OCI-LY7 (cell line): Measurements from ENCODE around the gene COL23A1. TPM values are rescaled to one million over a fixed set of nuclear protein-coding genes. Genes with fewer than 3 reads are reported as not detected.

Experiments used
- BruUV-seq: library from RNA; stranded (reverse); fragments of 400-500 nt; replicated peaks from 2 replicates; lab custom pipeline; 2021; lab: Mats Ljungman, UMichigan
- CTCF ChIA-PET: fragments of 300-600 bp; sonication (Branson Sonifier 250); formaldehyde crosslinking; loops from one replicate; lab custom pipeline; 2022; ENCODE audit warnings: antibody characterized with exemption; ENCODE audit not compliant: unreplicated experiment; lab: Charles Lee
- POLR2A ChIA-PET: fragments of 300-600 bp; sonication (Branson Sonifier 250); formaldehyde crosslinking; loops from one replicate; lab custom pipeline; 2022; ENCODE audit warnings: antibody characterized with exemption; lab: Charles Lee
- DNase-seq: peaks from one replicate; pipeline ENCODE4 v3.0.0-alpha.2; 2015; ENCODE audit warnings: low spot score
- H2AFZ ChIP-seq: fragments of 200-600 bp; sonication (generic), shearing (Covaris generic); 2 replicates; pipeline ENCODE4 v1.6.1; 2014; ENCODE audit warnings: mild to moderate bottlenecking, antibody characterized with exemption, low read length, moderate library complexity
- H3K27ac ChIP-seq: fragments of 200-600 bp; sonication (generic); 2 replicates; pipeline ENCODE4 v1.5.1; 2014; ENCODE audit warnings: mixed run types, low read depth, mild to moderate bottlenecking, moderate library complexity, low read length, inconsistent platforms; ENCODE audit not compliant: poor library complexity, severe bottlenecking
- H3K36me3 ChIP-seq: fragments of 200-600 bp; sonication (generic); 2 replicates; pipeline ENCODE4 v1.6.1; 2014; ENCODE audit warnings: mild to moderate bottlenecking, antibody characterized with exemption, low read length, moderate library complexity, mixed read lengths; ENCODE audit not compliant: insufficient read depth
- H3K4me1 ChIP-seq: fragments of 200-600 bp; sonication (generic); 2 replicates; pipeline ENCODE4 v1.5.1; 2014; ENCODE audit warnings: mild to moderate bottlenecking, low read length; ENCODE audit not compliant: insufficient read depth, poor library complexity, severe bottlenecking
- H3K4me2 ChIP-seq: fragments of 200-600 bp; sonication (generic); 2 replicates; pipeline ENCODE4 v1.6.1; 2014; ENCODE audit warnings: mild to moderate bottlenecking, low read length
- H3K4me3 ChIP-seq: fragments of 200-600 bp; sonication (generic); 2 replicates; pipeline ENCODE4 v1.5.1; 2014; ENCODE audit warnings: mild to moderate bottlenecking, low read depth, low read length; ENCODE audit not compliant: poor library complexity, severe bottlenecking
- H3K79me2 ChIP-seq: fragments of 200-600 bp; sonication (generic); 2 replicates; pipeline ENCODE4 v1.6.1; 2016; ENCODE audit warnings: low read depth, mild to moderate bottlenecking, low read length, moderate library complexity, mixed read lengths; ENCODE audit not compliant: insufficient read depth
- H3K9me2 ChIP-seq: fragments of 200-600 bp; sonication (generic); 2 replicates; pipeline ENCODE4 v1.6.1; 2016; ENCODE audit warnings: mild to moderate bottlenecking, low read length, mixed read lengths; ENCODE audit not compliant: insufficient read depth
- H3K9me3 ChIP-seq: fragments of 200-600 bp; sonication (generic); 2 replicates; pipeline ENCODE4 v1.6.1; 2014; ENCODE audit warnings: mild to moderate bottlenecking, mixed run types, low read length, mixed read lengths
- H4K20me1 ChIP-seq: fragments of 200-600 bp; sonication (generic); 2 replicates; pipeline ENCODE4 v1.6.1; 2014; ENCODE audit warnings: mild to moderate bottlenecking, antibody characterized with exemption, low read length, moderate library complexity, mixed read lengths; ENCODE audit not compliant: insufficient read depth
- EZH2phosphoT487 ChIP-seq: fragments of 200-600 bp; sonication (generic); IDR thresholded peaks from 2 replicates; pipeline ENCODE4 v1.6.1; 2018; ENCODE audit warnings: low read depth, borderline replicate concordance, mild to moderate bottlenecking, mixed run types, antibody characterized with exemption, low read length, moderate library complexity, mixed read lengths
- intact Hi-C: fragments of 100-400 bp; cut with micrococcal nuclease; formaldehyde crosslinking; loops from one replicate; pipeline ENCODE4 v1.10.0; 2022; ENCODE audit not compliant: unreplicated experiment
- total RNA-seq, 2 experiments: library from RNA; depleted of rRNA in 1 of 2; stranded (reverse); fragments of >200 nt in 1 of 2; shearing (Covaris generic) in 1 of 2; gene quantifications; 2 replicates each; pipeline ENCODE4 v1.2.3, GENCODE V29; 2014 to 2022
- TF ChIP-seq, protein P1 (sequence below): fragments of 200-600 bp; sonication (generic); conservative IDR thresholded peaks from 2 replicates; pipeline ENCODE4 v1.5.1; 2014; ENCODE audit warnings: mild to moderate bottlenecking, antibody characterized with exemption, low read length, moderate library complexity, mixed read lengths

Gene COL23A1
- total RNA-seq, 2 experiments from 2014 or later = 0.53 TPM; not detected in 1

DNA sequence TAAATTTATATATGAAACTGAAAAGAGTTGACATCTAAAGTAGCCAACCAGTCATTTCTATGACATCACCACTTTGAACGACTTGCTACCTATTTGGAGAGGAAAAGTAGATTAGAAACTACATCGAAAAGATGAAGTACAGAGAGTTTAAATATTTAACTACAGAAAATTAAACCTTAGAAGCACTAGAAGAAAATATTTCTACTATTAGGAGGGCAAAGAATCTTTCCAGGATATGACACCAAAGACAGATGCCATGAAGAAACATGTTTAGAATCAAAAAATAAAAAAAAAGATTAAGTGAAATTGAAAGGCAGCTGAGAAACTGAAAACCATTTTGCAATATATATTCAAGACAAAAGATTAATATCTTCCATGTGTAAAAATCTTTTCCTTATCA lies 144.7 kb downstream of the COL23A1 start:
- no peak overlapping the region for H3K4me3 ChIP-seq
- POLR2A ChIA-PET = no interaction called here
- no peaks in the 10 kb centered on the region for H3K4me1 ChIP-seq
- TF ChIP-seq EZH2phosphoT487 = no peak
- TF ChIP-seq, protein P1, sequence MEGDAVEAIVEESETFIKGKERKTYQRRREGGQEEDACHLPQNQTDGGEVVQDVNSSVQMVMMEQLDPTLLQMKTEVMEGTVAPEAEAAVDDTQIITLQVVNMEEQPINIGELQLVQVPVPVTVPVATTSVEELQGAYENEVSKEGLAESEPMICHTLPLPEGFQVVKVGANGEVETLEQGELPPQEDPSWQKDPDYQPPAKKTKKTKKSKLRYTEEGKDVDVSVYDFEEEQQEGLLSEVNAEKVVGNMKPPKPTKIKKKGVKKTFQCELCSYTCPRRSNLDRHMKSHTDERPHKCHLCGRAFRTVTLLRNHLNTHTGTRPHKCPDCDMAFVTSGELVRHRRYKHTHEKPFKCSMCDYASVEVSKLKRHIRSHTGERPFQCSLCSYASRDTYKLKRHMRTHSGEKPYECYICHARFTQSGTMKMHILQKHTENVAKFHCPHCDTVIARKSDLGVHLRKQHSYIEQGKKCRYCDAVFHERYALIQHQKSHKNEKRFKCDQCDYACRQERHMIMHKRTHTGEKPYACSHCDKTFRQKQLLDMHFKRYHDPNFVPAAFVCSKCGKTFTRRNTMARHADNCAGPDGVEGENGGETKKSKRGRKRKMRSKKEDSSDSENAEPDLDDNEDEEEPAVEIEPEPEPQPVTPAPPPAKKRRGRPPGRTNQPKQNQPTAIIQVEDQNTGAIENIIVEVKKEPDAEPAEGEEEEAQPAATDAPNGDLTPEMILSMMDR = no peak
- DNase-seq = no peak
- no peaks in the 10 kb centered on the region for H3K9me3 ChIP-seq
- H3K79me2 ChIP-seq = no peaks in the 10 kb centered on the region
- intact Hi-C loops = no loop called here
- H2AFZ ChIP-seq = no peak overlapping the region
- no peak overlapping the region for H3K27ac ChIP-seq
- BruUV-seq = no TSS peak
- CTCF ChIA-PET = no interaction called here
- H4K20me1 ChIP-seq = no peaks in the 10 kb centered on the region
- H3K4me2 ChIP-seq = no peak overlapping the region
- no peaks in the 10 kb centered on the region for H3K36me3 ChIP-seq
- no peaks in the 10 kb centered on the region for H3K9me2 ChIP-seq

DNA sequence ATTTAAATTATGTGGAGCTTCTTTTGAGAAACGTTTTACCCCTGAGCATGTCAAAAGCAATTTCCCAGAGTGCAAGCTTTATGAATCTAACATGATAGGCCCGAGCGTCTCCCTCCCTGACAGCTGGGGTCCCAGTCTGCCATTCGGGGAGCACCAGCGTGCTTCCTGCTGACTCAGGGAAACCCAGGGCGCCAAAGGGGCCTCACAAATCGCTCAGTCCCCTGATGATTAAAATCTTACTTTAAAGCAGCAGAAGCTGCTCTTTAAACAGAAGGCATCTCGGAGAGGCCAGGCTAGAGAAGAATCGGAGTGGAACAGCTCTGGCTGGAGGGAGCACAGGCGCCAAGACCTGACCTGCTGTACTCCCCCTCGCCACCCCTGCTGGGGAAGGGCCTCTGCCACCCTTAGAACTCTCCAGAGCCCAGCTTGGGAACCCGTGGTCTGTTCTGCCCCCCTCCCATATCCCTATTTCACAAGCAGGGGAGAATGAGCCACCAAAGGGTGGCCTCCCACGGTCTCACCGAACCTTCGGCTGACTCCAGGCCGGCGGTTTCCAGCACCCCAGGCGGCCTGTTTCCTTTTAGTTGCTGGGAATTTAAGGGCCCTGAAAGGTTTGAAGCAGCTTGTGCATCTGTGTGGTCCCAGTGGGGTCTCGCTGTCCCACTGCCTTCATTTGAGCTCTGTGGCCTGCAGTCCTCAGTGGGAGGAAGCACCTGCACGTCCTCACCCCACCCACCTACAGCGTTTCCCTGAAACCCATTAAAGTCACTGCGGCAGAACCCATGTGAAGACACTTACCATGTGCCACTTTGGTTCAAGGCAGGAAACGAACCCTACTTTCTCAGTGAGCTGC lies 147.6 kb downstream of the COL23A1 start:
- intact Hi-C loops = no loop called here
- H2AFZ ChIP-seq = no peak overlapping the region
- no TSS peak for BruUV-seq

More for the DNA sequence above, 147.6 kb downstream of the COL23A1 start:
- TF ChIP-seq, protein P1 = no peak
- TF ChIP-seq EZH2phosphoT487 = no peak
- no peak for DNase-seq
- H3K9me2 ChIP-seq = no peaks in the 10 kb centered on the region
- POLR2A ChIA-PET = no interaction called here
- CTCF ChIA-PET = no interaction called here
- H4K20me1 ChIP-seq = no peaks in the 10 kb centered on the region
- no peaks in the 10 kb centered on the region for H3K4me1 ChIP-seq
- no peaks in the 10 kb centered on the region for H3K36me3 ChIP-seq
- no peak overlapping the region for H3K27ac ChIP-seq
- no peaks in the 10 kb centered on the region for H3K9me3 ChIP-seq
- no peak overlapping the region for H3K4me3 ChIP-seq
- H3K79me2 ChIP-seq = no peaks in the 10 kb centered on the region
- no peak overlapping the region for H3K4me2 ChIP-seq
